HG03575 (cell line): ENCODE results near the gene LZTFL1.

Source experiments
- ATAC-seq: cut with Tn5 transposase; IDR thresholded peaks from one replicate; pipeline ENCODE4 v1.9.1; 2021; ENCODE audit not compliant: unreplicated experiment, insufficient number of reproducible peaks, low FRiP score; ENCODE audit errors: extremely low read depth

The LZTFL1 gene

DNA sequence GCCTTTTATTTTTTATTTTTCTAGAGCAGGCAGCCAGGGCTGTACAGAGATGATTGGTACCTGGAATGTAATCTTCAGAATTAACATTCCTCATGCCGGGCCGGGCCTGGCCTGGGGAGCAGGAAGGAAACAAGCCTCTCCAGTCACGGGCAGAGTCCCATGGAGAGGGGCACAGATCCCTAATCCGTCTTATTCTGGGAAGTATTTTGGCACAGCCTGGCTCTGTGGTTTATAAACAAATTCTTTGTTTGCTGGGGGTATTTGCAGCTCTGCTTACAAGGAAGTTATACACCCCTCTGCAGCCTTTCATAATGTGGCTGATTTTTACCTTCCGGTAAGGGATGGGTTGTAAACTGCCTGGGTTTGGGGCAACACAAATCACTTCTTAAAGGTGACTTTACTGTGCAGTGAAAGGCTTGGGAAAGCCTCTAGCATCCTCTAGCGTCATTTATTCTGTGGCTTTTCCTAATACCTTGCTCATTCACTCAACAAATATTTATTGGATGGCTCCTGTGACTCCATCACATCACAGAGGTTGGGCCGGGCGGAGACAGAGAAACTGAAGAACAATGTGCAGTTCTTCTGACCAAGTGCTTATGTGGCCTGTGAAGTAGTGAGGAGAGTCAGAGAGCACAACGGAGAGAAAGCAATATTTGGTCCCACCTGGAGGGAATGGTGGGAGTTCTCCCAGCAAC is 48.3 kb downstream of the LZTFL1 start:
- no peak for ATAC-seq

DNA sequence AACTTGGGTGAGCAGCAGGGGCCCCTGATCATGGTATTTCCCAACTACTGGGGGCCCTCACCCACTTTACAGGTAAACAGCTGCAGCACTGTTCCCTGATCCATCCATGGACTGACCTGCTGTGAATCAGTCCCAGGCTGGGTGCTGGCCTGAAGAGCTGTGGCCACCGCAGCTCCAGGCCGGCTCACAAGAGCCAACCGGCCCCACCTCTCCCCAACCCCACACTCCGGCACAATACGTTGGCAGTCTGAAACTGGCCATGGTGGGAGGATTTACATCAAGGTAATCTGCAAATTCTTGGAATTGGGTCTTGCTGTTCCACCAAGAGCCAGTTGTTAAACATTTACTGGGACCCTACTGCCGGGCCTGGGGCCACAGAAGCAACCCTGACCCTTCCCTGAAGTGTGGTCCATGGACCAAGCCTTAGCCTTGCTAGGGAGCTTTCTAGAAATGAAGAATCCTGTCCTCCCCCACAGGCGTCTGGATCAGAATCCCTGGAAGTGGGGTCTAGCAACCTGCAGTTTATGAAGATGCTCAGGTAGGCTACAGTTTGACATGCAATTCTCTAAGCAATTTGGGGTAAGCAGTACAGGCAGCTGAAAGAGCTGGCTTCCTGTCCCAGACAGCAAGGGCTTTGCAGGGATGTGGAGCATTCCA is 49.3 kb downstream of the LZTFL1 start:
- no peak for ATAC-seq

GRCh38 chr3:45792036-45792435 is 49.9 kb downstream of the LZTFL1 start:
- ATAC-seq = no peak

DNA sequence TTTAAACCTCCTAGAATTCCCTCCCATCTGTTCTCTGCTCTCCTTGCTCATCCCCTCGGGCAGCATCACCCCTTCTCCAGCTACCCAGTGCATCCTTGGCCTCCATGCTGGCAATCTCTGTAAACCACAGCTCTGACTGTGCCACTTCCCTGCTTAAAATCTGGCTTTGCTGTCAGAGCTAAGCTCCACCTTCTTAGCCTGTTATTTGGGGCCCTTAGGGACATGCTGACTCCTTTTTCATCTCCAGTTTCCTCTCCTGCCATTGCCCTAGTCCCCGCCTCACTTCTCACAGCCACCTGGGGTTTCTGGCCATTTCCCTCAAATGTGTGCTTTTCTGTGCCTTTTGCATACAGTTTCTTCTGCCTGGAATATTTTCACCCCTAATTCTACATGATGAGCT is 51.3 kb downstream of the LZTFL1 start:
- no peak for ATAC-seq

DNA sequence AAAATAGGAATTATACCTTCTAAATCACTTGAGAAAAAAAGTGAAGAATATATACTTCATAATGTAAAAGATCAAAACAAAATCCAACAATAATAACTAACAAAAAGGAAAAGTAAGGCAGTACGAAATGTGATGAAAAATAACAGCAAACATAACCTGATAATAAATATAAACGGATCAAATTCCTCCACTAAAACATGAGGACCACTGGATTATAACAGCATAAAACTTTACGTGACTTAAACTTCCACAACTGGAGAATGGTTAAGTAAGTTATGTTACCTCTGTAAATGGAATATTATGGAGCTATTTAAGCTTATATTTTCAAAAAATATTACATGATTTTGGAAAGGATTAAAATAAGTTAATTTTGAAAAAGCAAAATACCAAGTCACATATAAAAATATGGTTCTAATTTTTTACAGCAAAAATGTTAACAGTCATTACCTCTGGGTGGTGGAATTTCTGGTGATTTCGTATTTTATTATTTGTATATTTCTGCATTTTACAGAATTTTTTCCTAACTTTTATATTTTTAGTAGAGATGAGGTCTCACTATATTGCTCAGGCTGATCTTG is 52.6 kb downstream of the LZTFL1 start:
- ATAC-seq = no peak

- ATAC-seq = no peak
Measured at GRCh38 chr3:45787551-45787950, 54.4 kb downstream of the LZTFL1 start.

- no peak for ATAC-seq
Measured at GRCh38 chr3:45786801-45787495, 55.0 kb downstream of the LZTFL1 start.

GRCh38 chr3:45785605-45786150 is 56.2 kb downstream of the LZTFL1 start:
- ATAC-seq = no peak

- no peak for ATAC-seq
Measured at GRCh38 chr3:45783667-45784066, 58.3 kb downstream of the LZTFL1 start.

DNA sequence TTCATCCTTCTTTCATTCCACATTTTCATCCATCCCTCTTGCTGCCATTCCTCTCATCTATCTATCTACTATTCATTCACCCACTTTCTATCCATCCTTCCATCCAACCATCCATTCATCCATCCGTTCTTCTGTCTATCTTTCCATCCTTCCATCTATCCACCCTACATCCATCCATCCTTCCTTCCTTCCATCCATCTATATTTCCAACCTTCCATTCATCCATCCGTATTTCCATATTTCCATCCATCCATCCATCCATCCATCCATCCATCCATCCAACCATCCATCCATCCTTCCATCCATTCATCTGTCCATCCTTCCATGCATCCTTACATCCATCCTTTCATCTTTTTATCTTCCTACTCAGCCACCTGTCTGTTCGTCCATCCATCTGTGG is 59.5 kb downstream of the LZTFL1 start:
- no peak for ATAC-seq

DNA sequence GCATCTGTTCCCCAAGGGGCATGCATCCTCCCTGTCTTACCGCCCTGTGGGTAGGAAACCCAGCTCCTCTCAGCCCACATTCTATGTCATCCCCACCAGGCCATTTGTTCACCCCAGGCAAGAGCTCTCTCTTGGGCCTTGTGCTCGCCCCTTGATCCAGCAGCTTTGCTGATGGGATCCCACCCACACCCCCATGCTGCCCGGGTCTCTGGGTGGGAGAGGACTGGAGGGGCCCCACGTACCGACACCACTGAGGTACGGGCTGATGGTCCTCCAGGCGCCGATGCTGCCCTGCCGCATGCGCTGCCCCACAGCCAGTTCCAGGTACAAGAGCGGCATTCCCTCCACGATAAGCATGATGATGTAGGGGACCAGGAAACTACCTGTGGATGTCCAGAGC is 60.1 kb downstream of the LZTFL1 start:
- no peak for ATAC-seq

DNA sequence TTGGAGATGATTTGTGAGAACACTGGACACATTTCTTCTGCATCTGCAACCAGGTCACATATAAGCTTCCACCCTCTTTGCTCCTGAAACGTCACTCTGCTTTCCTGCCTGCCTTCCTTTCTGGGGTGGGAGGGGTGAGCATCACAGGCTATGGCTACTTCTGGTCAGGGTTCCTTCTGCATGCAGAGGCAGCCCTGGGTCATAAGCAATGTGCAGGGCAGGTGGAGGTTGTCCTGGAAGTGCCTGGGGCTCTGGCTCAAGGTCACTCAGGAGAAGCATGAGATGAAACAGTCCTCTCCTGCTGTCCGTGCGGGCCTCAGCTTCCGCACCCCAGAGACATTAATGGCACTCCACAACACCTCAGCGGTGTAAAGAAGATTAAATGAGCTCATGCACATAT is 60.6 kb downstream of the LZTFL1 start:
- ATAC-seq = no peak

GRCh38 chr3:45779746-45780735 is 61.9 kb downstream of the LZTFL1 start:
- no peak for ATAC-seq

DNA sequence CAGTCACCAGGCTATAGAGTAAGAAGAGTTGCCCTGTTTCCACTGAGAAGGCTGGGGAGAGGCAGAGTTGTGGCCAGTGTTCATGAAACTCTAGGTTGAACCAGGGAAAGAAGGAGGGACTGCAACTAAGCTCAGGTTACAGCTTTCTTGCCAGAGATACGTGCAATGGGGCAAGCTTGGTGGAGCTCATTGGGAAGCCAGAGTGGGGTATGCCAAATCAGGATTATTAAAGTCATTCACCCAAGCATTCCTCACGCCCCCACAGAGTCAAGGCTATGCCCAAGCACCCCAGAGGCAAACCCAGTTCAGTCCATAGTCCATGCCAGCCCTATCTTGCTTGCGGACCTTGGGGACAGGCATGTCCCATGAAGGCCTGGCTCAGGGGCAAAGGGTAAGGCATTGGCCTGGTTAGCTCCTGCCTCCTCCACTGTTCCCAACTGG is 63.1 kb downstream of the LZTFL1 start:
- ATAC-seq = no peak

- no peak for ATAC-seq
Measured at GRCh38 chr3:45777746-45778386, 64.1 kb downstream of the LZTFL1 start.

DNA sequence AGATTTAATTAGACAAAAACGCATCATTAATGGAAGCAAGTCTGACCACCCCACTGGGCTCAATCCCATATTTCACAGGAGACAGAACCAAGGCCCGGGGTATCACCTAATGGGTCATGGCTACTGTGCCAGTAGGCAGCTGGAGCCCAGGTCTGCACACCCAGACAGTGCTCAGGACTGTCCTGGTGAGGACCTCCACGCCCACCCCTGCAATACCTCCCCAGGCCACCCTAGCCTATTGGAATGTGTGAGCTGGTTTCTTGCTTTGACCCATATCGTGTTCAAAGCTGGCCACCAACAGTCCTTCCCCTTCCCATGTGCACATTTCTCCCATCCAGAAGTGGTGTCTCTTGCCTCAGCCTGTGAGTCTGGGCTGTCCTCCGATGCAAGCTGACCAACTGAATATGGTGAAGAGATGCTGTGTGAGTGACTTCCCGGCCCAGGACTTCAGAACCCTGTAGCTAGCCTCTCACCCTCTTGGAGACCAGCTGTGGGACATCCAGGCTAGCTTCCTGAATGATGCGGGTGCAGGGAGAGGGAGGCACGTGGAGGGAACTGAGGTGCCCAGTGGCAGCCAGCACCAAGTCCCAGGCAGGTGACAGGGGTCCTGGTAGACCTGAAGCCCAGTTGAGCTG is 64.7 kb downstream of the LZTFL1 start:
- no peak for ATAC-seq

GRCh38 chr3:45776611-45777010 is 65.3 kb downstream of the LZTFL1 start:
- ATAC-seq = no peak

- no peak for ATAC-seq
Measured at GRCh38 chr3:45776301-45776595, 65.7 kb downstream of the LZTFL1 start.
